Measurements from ENCODE around the gene DHRS9. TPM values are rescaled to one million over a fixed set of nuclear protein-coding genes. Genes with fewer than 3 reads are reported as not detected.

The DHRS9 gene
- total RNA-seq, 1 donor from 2014 or later, result not detected

- DNase-seq (ENCODE audit: extremely low spot score, unreplicated experiment), result no peak
- no peak for TF ChIP-seq CTCF (IDR thresholded peaks at IDR 0.05)
- no peak overlapping the region for H3K27ac Mint-ChIP-seq (ENCODE audit: unreplicated experiment)
- H3K4me1 Mint-ChIP-seq (ENCODE audit: unreplicated experiment), result no peaks in the 10 kb centered on the region
- H3K27me3 Mint-ChIP-seq (ENCODE audit: unreplicated experiment), result peaks cover 3% of the 10 kb centered on the region
- H3K36me3 Mint-ChIP-seq (ENCODE audit: unreplicated experiment), result no peaks in the 10 kb centered on the region
- H3K9me3 Mint-ChIP-seq (ENCODE audit: unreplicated experiment), result no peaks in the 10 kb centered on the region
- no peak overlapping the region for H3K4me3 Mint-ChIP-seq (ENCODE audit: unreplicated experiment)
Observed at GRCh38 chr2:169143998-169144397, 74.6 kb downstream of the DHRS9 start.

Other genes with a start within 250 kb of the DHRS9 start
- 4.4 and 5.6 TPM in 2 replicates for gene SPC25, start 179.1 kb upstream of the DHRS9 start, total RNA-seq
- gene G6PC2, start 168.3 kb upstream of the DHRS9 start, total RNA-seq, result not detected in 2 replicates
- gene ABCB11, start 38.2 kb upstream of the DHRS9 start, total RNA-seq, result not detected in 2 replicates